GM12892 (cell line): Measurements from ENCODE around the gene RBM10.

Experiments used
- POLR2A ChIP-seq: IDR thresholded peaks from 2 replicates; pipeline ENCODE4 v1.6.1; 2011; ENCODE audit warnings: low read depth, low read length, control low read depth
- POLR2AphosphoS5 ChIP-seq: IDR thresholded peaks from 2 replicates; pipeline ENCODE4 v1.6.1; 2011; ENCODE audit warnings: low read depth, low read length, control low read depth
- TAF1 ChIP-seq: IDR thresholded peaks from 2 replicates; pipeline ENCODE4 v1.6.1; 2011; ENCODE audit warnings: low read depth, mild to moderate bottlenecking, control low read depth, low read length, borderline replicate concordance

DNA sequence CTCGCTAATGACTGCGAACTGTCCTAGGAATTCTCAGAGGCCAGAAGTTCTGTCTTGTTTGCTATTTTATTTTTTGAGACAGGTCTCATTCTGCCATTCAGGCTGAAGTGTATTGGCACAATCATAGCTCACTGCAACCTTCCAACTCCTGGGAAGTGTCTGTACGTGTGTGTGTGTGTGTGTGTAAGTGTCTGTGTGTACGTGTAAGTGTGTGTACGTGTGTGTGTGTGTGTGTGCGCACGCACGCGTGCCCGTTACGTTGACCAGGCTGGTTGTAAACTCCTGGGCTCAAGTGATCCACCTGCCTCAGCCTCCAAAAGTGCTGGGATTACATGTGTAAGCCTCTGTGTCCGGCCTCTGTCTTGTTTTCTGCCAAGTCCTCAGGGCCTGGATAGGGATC lies 63.1 kb downstream of the RBM10 start:
- no peak for TF ChIP-seq POLR2A
- TF ChIP-seq TAF1: no peak
- no peak for TF ChIP-seq POLR2AphosphoS5
